ENCODE data around the gene PNPLA1. TPM values are rescaled to one million over a fixed set of nuclear protein-coding genes. Genes with fewer than 3 reads are reported as not detected.

PNPLA1 gene
- total RNA-seq, 2 donors from 2014 or later = not detected

DNA sequence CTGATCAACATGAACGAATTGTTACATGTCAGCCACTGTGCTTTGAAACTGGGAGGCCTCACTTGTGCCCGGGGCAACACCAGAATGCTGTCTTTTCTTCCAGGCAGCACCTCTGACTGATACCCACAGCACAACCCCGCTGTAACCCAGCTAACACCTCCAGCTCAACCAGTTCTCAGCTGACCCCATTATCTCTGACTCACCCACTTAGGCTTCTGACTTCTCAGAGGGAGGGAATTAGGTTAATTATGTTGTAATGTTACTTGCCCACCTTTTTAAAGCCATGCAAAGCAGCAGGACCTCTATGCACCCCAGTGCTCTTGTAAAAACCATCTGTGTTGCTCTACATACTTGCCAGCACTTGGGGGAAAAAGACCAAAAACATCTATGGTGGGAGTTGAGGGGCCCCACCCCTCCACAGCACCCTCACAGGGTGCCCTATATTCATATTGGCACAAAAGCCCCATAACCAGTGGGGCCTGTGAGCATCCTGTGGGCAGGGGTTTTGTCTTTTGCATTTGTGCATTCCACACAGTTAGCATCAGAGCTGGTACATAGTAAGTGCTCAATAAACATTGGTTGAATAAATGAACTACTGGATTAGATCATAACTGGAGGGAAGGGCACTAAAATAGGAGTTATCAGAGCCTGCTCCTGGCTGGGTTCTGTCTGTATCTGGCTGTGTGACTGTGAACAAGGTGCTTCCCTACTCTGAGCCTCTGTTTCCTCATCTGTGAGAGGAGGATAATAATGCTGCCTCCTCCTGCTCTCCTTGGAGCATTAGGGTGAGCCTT is 44.6 kb downstream of the PNPLA1 start:
- Histone ChIP-seq H3K36me3 (replicated peaks in 1 of 2; ENCODE audit: insufficient read depth in 1 of 2, low read depth in 2 of 2) (no peaks in the 10 kb centered on the region), H3K4me1 (peaks cover 20% of the 10 kb centered on the region), H3K9me3 (no peaks in the 10 kb centered on the region), H3K4me3 (no peak overlapping the region), H3K27ac (no peak overlapping the region), H3K27me3 (no peaks in the 10 kb centered on the region)
- 75 to 86% methylated on average over 3 of the region's 3 CpGs for WGBS, 2 donors
- TF ChIP-seq, protein P1, sequence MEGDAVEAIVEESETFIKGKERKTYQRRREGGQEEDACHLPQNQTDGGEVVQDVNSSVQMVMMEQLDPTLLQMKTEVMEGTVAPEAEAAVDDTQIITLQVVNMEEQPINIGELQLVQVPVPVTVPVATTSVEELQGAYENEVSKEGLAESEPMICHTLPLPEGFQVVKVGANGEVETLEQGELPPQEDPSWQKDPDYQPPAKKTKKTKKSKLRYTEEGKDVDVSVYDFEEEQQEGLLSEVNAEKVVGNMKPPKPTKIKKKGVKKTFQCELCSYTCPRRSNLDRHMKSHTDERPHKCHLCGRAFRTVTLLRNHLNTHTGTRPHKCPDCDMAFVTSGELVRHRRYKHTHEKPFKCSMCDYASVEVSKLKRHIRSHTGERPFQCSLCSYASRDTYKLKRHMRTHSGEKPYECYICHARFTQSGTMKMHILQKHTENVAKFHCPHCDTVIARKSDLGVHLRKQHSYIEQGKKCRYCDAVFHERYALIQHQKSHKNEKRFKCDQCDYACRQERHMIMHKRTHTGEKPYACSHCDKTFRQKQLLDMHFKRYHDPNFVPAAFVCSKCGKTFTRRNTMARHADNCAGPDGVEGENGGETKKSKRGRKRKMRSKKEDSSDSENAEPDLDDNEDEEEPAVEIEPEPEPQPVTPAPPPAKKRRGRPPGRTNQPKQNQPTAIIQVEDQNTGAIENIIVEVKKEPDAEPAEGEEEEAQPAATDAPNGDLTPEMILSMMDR (IDR thresholded peaks at IDR 0.05) = no peak
- TF ChIP-seq POLR2A (IDR thresholded peaks at IDR 0.05) = no peak
- ATAC-seq (no peak), DNase-seq (no peak)
- intact Hi-C loops (cut with DNase I) = no loop called here

DNA sequence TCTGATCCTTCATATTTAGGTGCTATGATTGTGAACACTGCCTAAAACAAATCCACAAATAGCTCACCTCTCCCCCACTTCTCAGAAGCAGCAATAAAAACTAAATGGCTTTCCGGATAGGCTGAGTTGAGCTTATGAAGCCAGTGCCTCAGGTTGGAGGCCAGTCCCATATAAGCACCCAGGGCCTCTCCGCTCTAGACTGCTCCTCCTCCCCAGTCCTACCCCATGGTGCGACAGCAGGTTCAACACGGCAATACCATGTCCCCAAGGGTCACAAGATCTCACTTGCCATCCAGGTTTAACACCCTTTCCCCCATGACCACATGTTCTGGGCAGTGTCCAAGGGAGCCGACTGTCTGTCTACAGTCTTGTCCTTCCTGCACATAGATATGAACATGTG is 46.1 kb downstream of the PNPLA1 start:
- DNase-seq (peak in 1 of 4 donors; percentile 21), ATAC-seq (no peak)
- Histone ChIP-seq H3K36me3 (replicated peaks in 1 of 2; ENCODE audit: insufficient read depth in 1 of 2, low read depth in 2 of 2) (no peaks in the 10 kb centered on the region), H3K27ac (no peak overlapping the region), H3K4me3 (no peak overlapping the region), H3K9me3 (no peaks in the 10 kb centered on the region), H3K27me3 (no peaks in the 10 kb centered on the region), H3K4me1 (peaks cover 21% of the 10 kb centered on the region)
- WGBS, 2 donors = 79 to 83% methylated on average over 5 of the region's 5 CpGs
- intact Hi-C loops (cut with DNase I) = no loop called here
- TF ChIP-seq, protein P1 (IDR thresholded peaks at IDR 0.05) = no peak
- no peak for TF ChIP-seq POLR2A (IDR thresholded peaks at IDR 0.05)

GRCh38 chr6:36317623-36318022 is 47.8 kb downstream of the PNPLA1 start:
- intact Hi-C loops (cut with DNase I) = no loop called here
- no peak for TF ChIP-seq POLR2A (IDR thresholded peaks at IDR 0.05)
- TF ChIP-seq, protein P1 (IDR thresholded peaks at IDR 0.05) = no peak
- Histone ChIP-seq H3K4me3 (no peak overlapping the region), H3K4me1 (peaks cover 21% of the 10 kb centered on the region), H3K9me3 (no peaks in the 10 kb centered on the region), H3K27ac (no peak overlapping the region), H3K27me3 (no peaks in the 10 kb centered on the region), H3K36me3 (replicated peaks in 1 of 2; ENCODE audit: insufficient read depth in 1 of 2, low read depth in 2 of 2) (no peaks in the 10 kb centered on the region)
- DNase-seq (no peak), ATAC-seq (no peak)
- WGBS, 2 donors = 86 to 89% methylated on average over 2 of the region's 2 CpGs

- Histone ChIP-seq H3K4me1 (peaks cover 21% of the 10 kb centered on the region), H3K4me3 (no peak overlapping the region), H3K27ac (no peak overlapping the region), H3K27me3 (no peaks in the 10 kb centered on the region), H3K36me3 (replicated peaks in 1 of 2; ENCODE audit: insufficient read depth in 1 of 2, low read depth in 2 of 2) (no peaks in the 10 kb centered on the region), H3K9me3 (no peaks in the 10 kb centered on the region)
- TF ChIP-seq, protein P1 (IDR thresholded peaks at IDR 0.05) = no peak
- 37 to 47% methylated on average over 6 of the region's 6 CpGs for WGBS, 2 donors
- intact Hi-C loops (cut with DNase I) = no loop called here
- ATAC-seq = peak; percentile 69
- peak; percentile 55 to 71 (median 62) for DNase-seq
These were observed 49.0 kb downstream of the PNPLA1 start for GRCh38 chr6:36318690-36319435.

Data from body of pancreas (tissue), 4 donors.